ENCODE data around the gene COL16A1. TPM values are rescaled to one million over a fixed set of nuclear protein-coding genes. Genes with fewer than 3 reads are reported as not detected.
A peak's percentile ranks its signal among the peaks of the same experiment; 100 is the strongest.
"Not testable (repeated sequence)": the region's sequence is repeated elsewhere in the genome, so short reads cannot be mapped to it uniquely, and the experiment has no call there.

The COL16A1 gene
- total RNA-seq, 5 donors from 2014 or later (not counting 1 experiment from before 2014, with no cell fraction given) = 0.41 to 0.67 (median 0.59) TPM; not detected in 2

- no peak for ATAC-seq (replicated peaks in 1 of 4)
- peaks cover 0 to 25% of the 10 kb centered on the region in 2 experiments for H3K4me1 ChIP-seq (ENCODE audit: control insufficient read depth in 1 of 2, extremely low read depth in 1 of 2, insufficient read depth in 2 of 2, low read length in 2 of 2)
- H3K27me3 ChIP-seq (replicated peaks in 1 of 2; ENCODE audit: control insufficient read depth in 2 of 2, extremely low read depth in 1 of 2, insufficient read depth in 2 of 2, low read length in 1 of 2) = peaks cover 3 to 73% of the 10 kb centered on the region in 2 experiments
- no peaks in the 10 kb centered on the region for H3K9me3 Mint-ChIP-seq
- no peak overlapping the region for H3K4me3 Mint-ChIP-seq
- ChIA-PET CTCF (interaction anchor here in 1 of 2 donors (0.7 to 0.9 kb wide), 2 partner anchors 10 to 36 kb away, joined by 3 read pairs; no protein-coding TSS in a partner anchor), POLR2A (interaction anchor here in 1 of 2 donors (0.5 kb wide), 1 partner anchor 177 kb away, joined by 6 read pairs; no protein-coding TSS in a partner anchor)
- no peak overlapping the region for H3K27ac Mint-ChIP-seq
- H3K27me3 Mint-ChIP-seq = peaks cover 54 to 59% of the 10 kb centered on the region in 2 donors
- H3K36me3 Mint-ChIP-seq = no peaks in the 10 kb centered on the region
- H3K4me1 Mint-ChIP-seq = peaks cover 19 to 32% (median 25%) of the 10 kb centered on the region in 3 donors
- DNase-seq = no peak
- WGBS (ENCODE audit: insufficient coverage) = 29% methylated on average over 1 of the region's 4 CpGs
- no peak overlapping the region for H3K27ac ChIP-seq (ENCODE audit: low read length)
- no peak overlapping the region for H3K4me3 ChIP-seq (ENCODE audit: control insufficient read depth in 1 of 2, extremely low read depth in 1 of 2, low read length in 1 of 2)
- no peaks in the 10 kb centered on the region for H3K9me3 ChIP-seq
- H3K36me3 ChIP-seq (ENCODE audit: control insufficient read depth in 2 of 2, extremely low read depth in 1 of 2, insufficient read depth in 1 of 2, low read length in 1 of 2) = no peaks in the 10 kb centered on the region
These were observed 8.3 kb upstream of the COL16A1 start for GRCh38 chr1:31712068-31712467.

GRCh38 chr1:31708324-31708723 is 4.5 kb upstream of the COL16A1 start:
- H3K27ac ChIP-seq (ENCODE audit: low read length) = no peak overlapping the region
- POLR2A ChIA-PET = no interaction called here
- H3K27me3 ChIP-seq (replicated peaks in 1 of 2; ENCODE audit: control insufficient read depth in 2 of 2, extremely low read depth in 1 of 2, insufficient read depth in 2 of 2, low read length in 1 of 2) = peaks cover 0 to 71% of the 10 kb centered on the region in 2 experiments
- 96% methylated on average over 11 of the region's 11 CpGs for WGBS (ENCODE audit: insufficient coverage)
- no peak overlapping the region for H3K4me3 ChIP-seq (ENCODE audit: control insufficient read depth in 1 of 2, extremely low read depth in 1 of 2, low read length in 1 of 2)
- H3K27me3 Mint-ChIP-seq = peaks cover 57 to 59% of the 10 kb centered on the region in 2 donors
- H3K36me3 Mint-ChIP-seq = no peaks in the 10 kb centered on the region
- H3K36me3 ChIP-seq (ENCODE audit: control insufficient read depth in 2 of 2, extremely low read depth in 1 of 2, insufficient read depth in 1 of 2, low read length in 1 of 2) = no peaks in the 10 kb centered on the region
- no peak overlapping the region for H3K27ac Mint-ChIP-seq
- H3K4me1 Mint-ChIP-seq = peaks cover 22 to 29% (median 24%) of the 10 kb centered on the region in 3 donors
- H3K4me3 Mint-ChIP-seq = no peak overlapping the region
- CTCF ChIA-PET = no interaction called here
- ATAC-seq (replicated peaks in 1 of 4) = no peak
- no peaks in the 10 kb centered on the region for H3K9me3 Mint-ChIP-seq
- peaks cover 0 to 25% of the 10 kb centered on the region in 2 experiments for H3K4me1 ChIP-seq (ENCODE audit: control insufficient read depth in 1 of 2, extremely low read depth in 1 of 2, insufficient read depth in 2 of 2, low read length in 2 of 2)
- no peak for DNase-seq
- no peaks in the 10 kb centered on the region for H3K9me3 ChIP-seq

GRCh38 chr1:31707711-31708110 is 3.9 kb upstream of the COL16A1 start:
- H3K36me3 Mint-ChIP-seq = no peaks in the 10 kb centered on the region
- H3K36me3 ChIP-seq (ENCODE audit: control insufficient read depth in 2 of 2, extremely low read depth in 1 of 2, insufficient read depth in 1 of 2, low read length in 1 of 2) = no peaks in the 10 kb centered on the region
- POLR2A ChIA-PET = no interaction called here
- ATAC-seq (replicated peaks in 1 of 4) (no peak), DNase-seq (no peak)
- peaks cover 5 to 73% of the 10 kb centered on the region in 2 experiments for H3K27me3 ChIP-seq (replicated peaks in 1 of 2; ENCODE audit: control insufficient read depth in 2 of 2, extremely low read depth in 1 of 2, insufficient read depth in 2 of 2, low read length in 1 of 2)
- no peaks in the 10 kb centered on the region for H3K9me3 Mint-ChIP-seq
- H3K27me3 Mint-ChIP-seq = peaks cover 56 to 57% of the 10 kb centered on the region in 2 donors
- H3K4me3 Mint-ChIP-seq = no peak overlapping the region
- H3K4me1 Mint-ChIP-seq = peaks cover 22 to 30% (median 24%) of the 10 kb centered on the region in 3 donors
- CTCF ChIA-PET = no interaction called here
- no peak overlapping the region for H3K4me3 ChIP-seq (ENCODE audit: control insufficient read depth in 1 of 2, extremely low read depth in 1 of 2, low read length in 1 of 2)
- WGBS (ENCODE audit: insufficient coverage) = 5% methylated on average over 5 of the region's 5 CpGs
- H3K27ac ChIP-seq (ENCODE audit: low read length) = no peak overlapping the region
- H3K27ac Mint-ChIP-seq = no peak overlapping the region
- no peaks in the 10 kb centered on the region for H3K9me3 ChIP-seq
- peaks cover 0 to 25% of the 10 kb centered on the region in 2 experiments for H3K4me1 ChIP-seq (ENCODE audit: control insufficient read depth in 1 of 2, extremely low read depth in 1 of 2, insufficient read depth in 2 of 2, low read length in 2 of 2)

GRCh38 chr1:31707059-31707600 is 3.3 kb upstream of the COL16A1 start:
- POLR2A ChIA-PET; H3K9me3 ChIP-seq; H3K4me3 ChIP-seq (ENCODE audit: control insufficient read depth in 1 of 2, extremely low read depth in 1 of 2, low read length in 1 of 2); H3K9me3 Mint-ChIP-seq; H3K36me3 ChIP-seq (ENCODE audit: control insufficient read depth in 2 of 2, extremely low read depth in 1 of 2, insufficient read depth in 1 of 2, low read length in 1 of 2); ATAC-seq (replicated peaks in 1 of 4); H3K4me3 Mint-ChIP-seq; H3K27ac Mint-ChIP-seq; DNase-seq; H3K27ac ChIP-seq (ENCODE audit: low read length); CTCF ChIA-PET; H3K36me3 Mint-ChIP-seq: not testable (repeated sequence)
- peaks cover 50 to 53% of the 10 kb centered on the region in 2 donors for H3K27me3 Mint-ChIP-seq
- 65% methylated on average over 2 of the region's 4 CpGs for WGBS (ENCODE audit: insufficient coverage)
- peaks cover 5 to 71% of the 10 kb centered on the region in 2 experiments for H3K27me3 ChIP-seq (replicated peaks in 1 of 2; ENCODE audit: control insufficient read depth in 2 of 2, extremely low read depth in 1 of 2, insufficient read depth in 2 of 2, low read length in 1 of 2)
- H3K4me1 ChIP-seq (ENCODE audit: control insufficient read depth in 1 of 2, extremely low read depth in 1 of 2, insufficient read depth in 2 of 2, low read length in 2 of 2) = peaks cover 0 to 25% of the 10 kb centered on the region in 2 experiments
- peaks cover 22 to 30% (median 24%) of the 10 kb centered on the region in 3 donors for H3K4me1 Mint-ChIP-seq

GRCh38 chr1:31706384-31707058 is 2.7 kb upstream of the COL16A1 start:
- Mint-ChIP-seq H3K27me3 (peaks cover 48 to 50% of the 10 kb centered on the region in 2 donors), H3K27ac (no peak overlapping the region), H3K4me3 (no peak overlapping the region), H3K36me3 (no peaks in the 10 kb centered on the region), H3K4me1 (peaks cover 22 to 30% (median 24%) of the 10 kb centered on the region in 3 donors), H3K9me3 (no peaks in the 10 kb centered on the region)
- peaks cover 0 to 25% of the 10 kb centered on the region in 2 experiments for H3K4me1 ChIP-seq (ENCODE audit: control insufficient read depth in 1 of 2, extremely low read depth in 1 of 2, insufficient read depth in 2 of 2, low read length in 2 of 2)
- POLR2A ChIA-PET = no interaction called here
- no peak overlapping the region for H3K27ac ChIP-seq (ENCODE audit: low read length)
- peaks cover 5 to 71% of the 10 kb centered on the region in 2 experiments for H3K27me3 ChIP-seq (replicated peaks in 1 of 2; ENCODE audit: control insufficient read depth in 2 of 2, extremely low read depth in 1 of 2, insufficient read depth in 2 of 2, low read length in 1 of 2)
- no peak for ATAC-seq (replicated peaks in 1 of 4)
- no peak overlapping the region for H3K4me3 ChIP-seq (ENCODE audit: control insufficient read depth in 1 of 2, extremely low read depth in 1 of 2, low read length in 1 of 2)
- no peak for DNase-seq
- H3K9me3 ChIP-seq = no peaks in the 10 kb centered on the region
- 86% methylated on average over 13 of the region's 15 CpGs for WGBS (ENCODE audit: insufficient coverage)
- H3K36me3 ChIP-seq (ENCODE audit: control insufficient read depth in 2 of 2, extremely low read depth in 1 of 2, insufficient read depth in 1 of 2, low read length in 1 of 2) = no peaks in the 10 kb centered on the region
- CTCF ChIA-PET = no interaction called here

GRCh38 chr1:31705080-31705866 is 1.5 kb upstream of the COL16A1 start:
- ATAC-seq (replicated peaks in 1 of 4) (peak; percentile 65 to 91 (median 68)), DNase-seq (peak in 34 of 35 experiments; percentile 7 to 69 (median 46))
- ChIA-PET POLR2A (interaction anchor here in 1 of 2 donors (0.6 kb wide), 1 partner anchor 260 kb away, joined by 5 read pairs; no protein-coding TSS in a partner anchor), CTCF (interaction anchor here in 1 of 2 donors (1.1 to 1.6 kb wide), 2 partner anchors 35 to 84 kb away, joined by 3 to 5 read pairs; no protein-coding TSS in a partner anchor)
- H3K9me3 ChIP-seq = no peaks in the 10 kb centered on the region
- WGBS (ENCODE audit: insufficient coverage) = 25% methylated on average over 16 of the region's 23 CpGs
- no peaks in the 10 kb centered on the region for H3K36me3 Mint-ChIP-seq
- peak overlapping the region in 1 of 2 donors; percentile 4 for H3K27ac Mint-ChIP-seq
- peaks cover 5 to 63% of the 10 kb centered on the region in 2 experiments for H3K27me3 ChIP-seq (replicated peaks in 1 of 2; ENCODE audit: control insufficient read depth in 2 of 2, extremely low read depth in 1 of 2, insufficient read depth in 2 of 2, low read length in 1 of 2)
- H3K4me3 Mint-ChIP-seq = peak overlapping the region in 1 of 3 donors; percentile 50
- no peak overlapping the region for H3K27ac ChIP-seq (ENCODE audit: low read length)
- no peaks in the 10 kb centered on the region for H3K36me3 ChIP-seq (ENCODE audit: control insufficient read depth in 2 of 2, extremely low read depth in 1 of 2, insufficient read depth in 1 of 2, low read length in 1 of 2)
- H3K4me1 ChIP-seq (ENCODE audit: control insufficient read depth in 1 of 2, extremely low read depth in 1 of 2, insufficient read depth in 2 of 2, low read length in 2 of 2) = peaks cover 0 to 35% of the 10 kb centered on the region in 2 experiments
- H3K4me3 ChIP-seq (ENCODE audit: control insufficient read depth in 1 of 2, extremely low read depth in 1 of 2, low read length in 1 of 2) = peak overlapping the region in 1 of 2 donors; percentile 2
- peaks cover 43 to 48% of the 10 kb centered on the region in 2 donors for H3K27me3 Mint-ChIP-seq
- peaks cover 33 to 38% (median 35%) of the 10 kb centered on the region in 3 donors for H3K4me1 Mint-ChIP-seq
- no peaks in the 10 kb centered on the region for H3K9me3 Mint-ChIP-seq

All from T-cell (primary cell).